Colonic mucosa (tissue), 4 donors: ENCODE measurements around the gene RCL1. TPM values are rescaled to one million over a fixed set of nuclear protein-coding genes. Genes with fewer than 3 reads are reported as not detected.

ENCODE experiments used
- DNase-seq: peaks from one replicate; pipeline ENCODE4 v3.0.0-alpha.2; 2020
- H3K27ac ChIP-seq: fragments of 200-600 bp; one replicate; pipeline ENCODE4 v1.8.0; 2021
- H3K27me3 ChIP-seq: fragments of 200-600 bp; one replicate; pipeline ENCODE4 v1.8.0; 2021
- H3K36me3 ChIP-seq: fragments of 200-600 bp; one replicate; pipeline ENCODE4 v1.8.0; 2021
- H3K4me1 ChIP-seq: fragments of 200-600 bp; one replicate; pipeline ENCODE4 v1.8.0; 2021; ENCODE audit warnings: mild to moderate bottlenecking
- H3K4me3 ChIP-seq: fragments of 200-600 bp; one replicate; pipeline ENCODE4 v1.8.0; 2021
- H3K9ac ChIP-seq, 2 donors: one replicate each; pipeline ENCODE4 v1.7.0; 2013; ENCODE audit warnings: control low read depth in 2 of 2, low read depth in 2 of 2, low read length in 2 of 2
- H3K9me3 ChIP-seq: fragments of 200-600 bp; one replicate; pipeline ENCODE4 v1.8.0; 2021
- CTCF ChIP-seq: fragments of 200-600 bp; IDR thresholded peaks from one replicate; pipeline ENCODE4 v1.8.0; 2022; ENCODE audit warnings: antibody characterized with exemption, mild to moderate bottlenecking
- intact Hi-C: fragments of 100-400 bp; cut with DNase I; formaldehyde crosslinking; loops from one replicate; pipeline ENCODE4 v1.14.1; 2022
- total RNA-seq, 2 donors: library from RNA; stranded (reverse); fragmentation: NEBNext Ultra II Directional in 1 of 2; extraction: Animal tissue kit (Norgen Biotek cat#: 25700) in 1 of 2; gene quantifications; one replicate each; pipeline ENCODE4 v1.2.1, GENCODE V29; 2021
- donor health status: healthy.
- donor health status: DM: no; HTN: no; CAD: no.
- donor health status: DM: no; HTN: no; CAD: no.

The RCL1 gene
- total RNA-seq, 2 donors from 2014 or later, result 7.0 to 12.5 TPM

- Histone ChIP-seq H3K9ac (no peak overlapping the region), H3K9me3 (no peaks in the 10 kb centered on the region), H3K4me3 (no peak overlapping the region), H3K27me3 (no peaks in the 10 kb centered on the region), H3K27ac (no peak overlapping the region), H3K4me1 (no peaks in the 10 kb centered on the region), H3K36me3 (no peaks in the 10 kb centered on the region)
- no peak for DNase-seq
- intact Hi-C loops, result no loop called here
- no peak for TF ChIP-seq CTCF
Observed at GRCh38 chr9:4831119-4831518, 38.4 kb downstream of the RCL1 start.

GRCh38 chr9:4831944-4832343 is 39.2 kb downstream of the RCL1 start:
- no peak overlapping the region for H3K9ac ChIP-seq
- H3K4me3 ChIP-seq, result no peak overlapping the region

GRCh38 chr9:4832786-4833579 is 40.2 kb downstream of the RCL1 start:
- H3K9ac ChIP-seq, result no peak overlapping the region
- DNase-seq, result no peak
- intact Hi-C loops, result no loop called here
- no peak overlapping the region for H3K4me3 ChIP-seq
- H3K4me1 ChIP-seq, result no peaks in the 10 kb centered on the region
- TF ChIP-seq CTCF, result no peak
- H3K9me3 ChIP-seq, result no peaks in the 10 kb centered on the region
- no peak overlapping the region for H3K27ac ChIP-seq
- no peaks in the 10 kb centered on the region for H3K27me3 ChIP-seq
- no peaks in the 10 kb centered on the region for H3K36me3 ChIP-seq

More at GRCh38 chr9:4831944-4832343, 39.2 kb downstream of the RCL1 start:
- H3K9me3 ChIP-seq, result no peaks in the 10 kb centered on the region
- H3K4me1 ChIP-seq, result no peaks in the 10 kb centered on the region
- H3K36me3 ChIP-seq, result no peaks in the 10 kb centered on the region
- intact Hi-C loops, result no loop called here
- H3K27me3 ChIP-seq, result no peaks in the 10 kb centered on the region
- no peak for DNase-seq
- no peak overlapping the region for H3K27ac ChIP-seq
- TF ChIP-seq CTCF, result no peak

- H3K27ac ChIP-seq, result no peak overlapping the region
- H3K27me3 ChIP-seq, result no peaks in the 10 kb centered on the region
- H3K4me1 ChIP-seq, result no peaks in the 10 kb centered on the region
- H3K9ac ChIP-seq, result no peak overlapping the region
- no peaks in the 10 kb centered on the region for H3K9me3 ChIP-seq
- DNase-seq, result no peak
- intact Hi-C loops, result no loop called here
- H3K36me3 ChIP-seq, result no peaks in the 10 kb centered on the region
- TF ChIP-seq CTCF, result no peak
- no peak overlapping the region for H3K4me3 ChIP-seq
Observed at GRCh38 chr9:4833781-4834560, 41.2 kb downstream of the RCL1 start.

GRCh38 chr9:4836676-4837075 is 43.9 kb downstream of the RCL1 start:
- Histone ChIP-seq H3K36me3 (no peaks in the 10 kb centered on the region), H3K9me3 (no peaks in the 10 kb centered on the region), H3K9ac (no peak overlapping the region), H3K27me3 (no peaks in the 10 kb centered on the region), H3K4me1 (no peaks in the 10 kb centered on the region), H3K27ac (no peak overlapping the region), H3K4me3 (no peak overlapping the region)
- TF ChIP-seq CTCF, result no peak
- intact Hi-C loops, result no loop called here
- DNase-seq, result no peak
